NCI-H510A treated with DMSO at 0.1 percent for 48 hours (cell line): Measurements from ENCODE around the gene ARGLU1.
A peak's percentile ranks its signal among the peaks of the same experiment; 100 is the strongest.
"Not testable (repeated sequence)": the region's sequence is repeated elsewhere in the genome, so short reads cannot be mapped to it uniquely, and the experiment has no call there.

Experiments used
- DNase-seq: peaks from one replicate; lab custom pipeline; 2025; lab: John Stamatoyannopoulos, UW

The ARGLU1 gene

GRCh38 chr13:106567474-106568298, at the start of gene ARGLU1:
Gene ARGLU1 (minus strand): TSS chr13:106568137. CDS start chr13:106567919, 218 bp downstream.
- peak; percentile 89 for DNase-seq

- no peak for DNase-seq
These were observed 49.6 kb upstream of the ARGLU1 start for GRCh38 chr13:106617561-106617960.

GRCh38 chr13:106616729-106617128, 48.8 kb upstream of the ARGLU1 start:
- DNase-seq: no peak

GRCh38 chr13:106614874-106615273, 46.9 kb upstream of the ARGLU1 start:
- no peak for DNase-seq

- no peak for DNase-seq
These were observed 44.8 kb upstream of the ARGLU1 start for GRCh38 chr13:106612688-106613087.

- no peak for DNase-seq
These were observed 42.5 kb upstream of the ARGLU1 start for GRCh38 chr13:106610486-106610885.

- DNase-seq: no peak
These were observed 41.2 kb upstream of the ARGLU1 start for GRCh38 chr13:106609116-106609515.

- DNase-seq: no peak
These were observed 35.6 kb upstream of the ARGLU1 start for GRCh38 chr13:106603546-106603945.

GRCh38 chr13:106602178-106602577, 34.2 kb upstream of the ARGLU1 start:
- DNase-seq: peak; percentile 94

- DNase-seq: peak; percentile 55
These were observed 33.6 kb upstream of the ARGLU1 start for GRCh38 chr13:106601489-106601888.

GRCh38 chr13:106600798-106601135, 32.8 kb upstream of the ARGLU1 start:
- not testable (repeated sequence) for DNase-seq

- DNase-seq: no peak
These were observed 32.2 kb upstream of the ARGLU1 start for GRCh38 chr13:106599875-106600797.

- peak; percentile 86 for DNase-seq
These were observed 29.9 kb upstream of the ARGLU1 start for GRCh38 chr13:106597749-106598395.

- DNase-seq: no peak
These were observed 29.2 kb upstream of the ARGLU1 start for GRCh38 chr13:106597186-106597585.

GRCh38 chr13:106596275-106596937, 28.5 kb upstream of the ARGLU1 start:
- DNase-seq: no peak

GRCh38 chr13:106595625-106596024, 27.7 kb upstream of the ARGLU1 start:
- DNase-seq: no peak

- DNase-seq: no peak
These were observed 27.0 kb upstream of the ARGLU1 start for GRCh38 chr13:106594980-106595379.

GRCh38 chr13:106593132-106593531, 25.2 kb upstream of the ARGLU1 start:
- DNase-seq: no peak

GRCh38 chr13:106591299-106591698, 23.4 kb upstream of the ARGLU1 start:
- DNase-seq: no peak

GRCh38 chr13:106589716-106590115, 21.8 kb upstream of the ARGLU1 start:
- DNase-seq: no peak

GRCh38 chr13:106588367-106588766, 20.4 kb upstream of the ARGLU1 start:
- no peak for DNase-seq

GRCh38 chr13:106587787-106588186, 19.9 kb upstream of the ARGLU1 start:
- DNase-seq: no peak
